Muscle layer of colon (tissue), 2 donors: ENCODE measurements around the gene ZC3H18.

Experiments used
- H3K27ac ChIP-seq: one replicate; pipeline ENCODE4 v1.7.0; 2013; ENCODE audit warnings: low read depth, mild to moderate bottlenecking, low read length, moderate library complexity
- H3K27me3 ChIP-seq, 2 donors: one replicate each; pipeline ENCODE4 v1.7.0; 2013; ENCODE audit warnings: low read length in 2 of 2, mild to moderate bottlenecking in 2 of 2; ENCODE audit not compliant: insufficient read depth in 2 of 2, control insufficient read depth in 1 of 2
- H3K36me3 ChIP-seq: one replicate; pipeline ENCODE4 v1.7.0; 2013; ENCODE audit warnings: mild to moderate bottlenecking, low read length; ENCODE audit not compliant: insufficient read depth
- H3K4me1 ChIP-seq: one replicate; pipeline ENCODE4 v1.7.0; 2013; ENCODE audit warnings: mild to moderate bottlenecking, low read length; ENCODE audit not compliant: insufficient read depth
- H3K4me3 ChIP-seq, 2 donors: one replicate each; pipeline ENCODE4 v1.7.0; 2013; ENCODE audit warnings: low read length in 2 of 2, low read depth in 1 of 2, mild to moderate bottlenecking in 1 of 2, moderate library complexity in 1 of 2
- H3K9ac ChIP-seq: one replicate; pipeline ENCODE4 v1.7.0; 2013; ENCODE audit warnings: low read length
- H3K9me3 ChIP-seq: one replicate; pipeline ENCODE4 v1.7.0; 2013; ENCODE audit warnings: mild to moderate bottlenecking, low read length
- donor health status: abdominal sarcoma.
- donor health status: Adenocarcinoma of cecum.

Gene ZC3H18

GRCh38 chr16:88672776-88673175, 102.6 kb downstream of the ZC3H18 start:
- no peaks in the 10 kb centered on the region for H3K4me1 ChIP-seq
- H3K36me3 ChIP-seq: no peaks in the 10 kb centered on the region
- no peak overlapping the region for H3K27ac ChIP-seq
- H3K9me3 ChIP-seq: no peaks in the 10 kb centered on the region
- H3K9ac ChIP-seq: no peak overlapping the region
- H3K27me3 ChIP-seq: no peaks in the 10 kb centered on the region
- H3K4me3 ChIP-seq: no peak overlapping the region

DNA sequence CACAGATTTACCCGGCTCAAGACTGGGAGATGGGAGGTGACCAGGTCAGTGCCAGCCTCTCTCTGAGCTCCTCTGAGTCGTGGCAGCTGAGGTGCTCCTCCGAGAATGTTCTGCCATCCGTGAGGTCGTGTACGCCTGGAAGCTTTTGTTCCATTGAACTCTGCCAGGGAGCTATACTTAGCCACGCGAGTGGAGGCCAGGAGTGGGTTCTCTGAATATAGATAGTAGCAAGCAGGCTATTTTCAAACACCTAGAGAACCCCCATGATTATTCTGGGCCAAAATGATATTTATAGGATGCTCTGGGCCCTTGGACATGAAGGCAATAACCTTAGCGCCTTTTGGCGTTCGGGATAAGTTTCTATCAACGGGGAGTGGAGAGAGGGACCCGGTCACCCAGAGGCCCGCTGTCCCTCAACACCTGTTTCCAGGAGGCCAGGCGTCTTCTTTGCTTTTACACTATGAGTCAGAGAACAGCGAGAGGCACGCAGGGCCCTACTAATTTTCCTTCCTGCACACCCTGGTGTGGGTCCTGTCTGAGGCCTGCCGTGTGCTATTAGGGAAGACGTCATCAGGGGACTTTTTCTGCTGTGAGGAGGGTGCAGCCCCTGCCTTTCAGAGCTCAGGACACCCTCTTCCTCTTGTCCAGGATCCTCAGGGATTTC, 103.6 kb downstream of the ZC3H18 start:
- H3K27me3 ChIP-seq: peaks cover 0 to 9% of the 10 kb centered on the region in 2 donors
- no peaks in the 10 kb centered on the region for H3K36me3 ChIP-seq
- H3K4me3 ChIP-seq: no peak overlapping the region
- H3K4me1 ChIP-seq: no peaks in the 10 kb centered on the region
- no peaks in the 10 kb centered on the region for H3K9me3 ChIP-seq
- no peak overlapping the region for H3K27ac ChIP-seq
- H3K9ac ChIP-seq: no peak overlapping the region

- no peak overlapping the region for H3K27ac ChIP-seq
- H3K4me1 ChIP-seq: no peaks in the 10 kb centered on the region
- no peaks in the 10 kb centered on the region for H3K9me3 ChIP-seq
- peaks cover 0 to 22% of the 10 kb centered on the region in 2 donors for H3K27me3 ChIP-seq
- no peaks in the 10 kb centered on the region for H3K36me3 ChIP-seq
- H3K9ac ChIP-seq: no peak overlapping the region
- no peak overlapping the region for H3K4me3 ChIP-seq
Observed at GRCh38 chr16:88676502-88677242, 106.5 kb downstream of the ZC3H18 start.

DNA sequence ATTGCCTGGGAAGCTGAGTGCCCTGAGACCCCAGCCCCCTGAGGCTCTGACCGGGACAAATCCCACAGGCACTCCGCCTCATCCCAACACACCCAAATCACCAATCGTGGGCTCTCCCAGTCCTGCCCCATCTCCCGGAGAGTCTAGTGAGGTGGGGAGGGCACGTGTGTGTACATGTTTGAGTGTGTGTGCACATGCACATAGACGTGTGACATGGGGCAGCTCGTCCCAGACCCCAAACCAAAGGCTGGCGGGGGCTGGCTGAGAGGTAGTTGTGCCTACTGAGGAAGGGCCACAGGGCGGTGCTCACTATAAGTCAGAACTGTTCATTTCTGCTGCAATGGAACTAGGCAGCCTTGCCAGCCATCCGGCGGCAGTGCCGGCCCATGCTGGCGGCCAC, 107.5 kb downstream of the ZC3H18 start:
- H3K4me1 ChIP-seq: no peaks in the 10 kb centered on the region
- no peak overlapping the region for H3K9ac ChIP-seq
- H3K36me3 ChIP-seq: no peaks in the 10 kb centered on the region
- H3K9me3 ChIP-seq: no peaks in the 10 kb centered on the region
- peaks cover 0 to 23% of the 10 kb centered on the region in 2 donors for H3K27me3 ChIP-seq
- H3K4me3 ChIP-seq: no peak overlapping the region
- no peak overlapping the region for H3K27ac ChIP-seq

DNA sequence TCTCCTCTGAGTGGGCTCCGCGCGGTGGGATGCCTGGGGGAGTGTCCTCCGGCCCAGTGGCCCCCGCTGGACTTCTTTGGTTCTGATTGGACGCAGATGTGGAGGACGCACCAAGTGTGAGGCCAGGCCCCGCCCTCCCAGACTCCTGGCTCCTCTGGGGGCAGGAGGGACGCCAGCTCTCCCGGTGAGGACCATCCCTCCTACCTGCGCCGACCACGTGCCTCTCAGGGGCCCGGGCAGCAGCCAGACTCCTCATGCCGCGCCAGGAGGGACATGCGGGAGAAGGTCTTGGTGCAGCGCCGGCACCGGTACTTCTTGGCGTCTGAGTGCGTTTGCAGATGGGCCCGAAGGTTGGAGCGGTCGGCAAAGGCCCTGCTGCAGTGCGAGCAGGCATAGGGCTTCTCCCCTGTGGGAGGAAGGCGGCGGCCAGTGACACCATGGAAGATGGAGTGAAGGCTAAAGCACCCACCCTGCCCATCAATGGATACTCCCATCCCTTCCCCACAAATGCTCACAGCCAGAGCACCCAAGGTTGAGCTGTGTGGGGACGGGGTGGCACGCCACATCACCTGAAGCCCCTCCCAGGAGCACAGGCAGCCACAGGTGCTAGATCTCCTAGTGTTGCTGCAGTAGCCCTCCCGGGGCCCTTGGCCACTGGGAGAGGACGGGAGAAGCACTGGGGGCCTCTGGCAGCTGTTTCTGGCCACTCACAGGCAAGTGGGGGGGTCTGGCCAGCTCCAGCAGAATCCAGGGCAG, 108.2 kb downstream of the ZC3H18 start:
- H3K4me1 ChIP-seq: no peaks in the 10 kb centered on the region
- H3K27ac ChIP-seq: no peak overlapping the region
- H3K9me3 ChIP-seq: no peaks in the 10 kb centered on the region
- no peak overlapping the region for H3K9ac ChIP-seq
- H3K4me3 ChIP-seq: no peak overlapping the region
- peaks cover 0 to 23% of the 10 kb centered on the region in 2 donors for H3K27me3 ChIP-seq
- no peaks in the 10 kb centered on the region for H3K36me3 ChIP-seq

- Histone ChIP-seq H3K4me1 (no peaks in the 10 kb centered on the region), H3K27me3 (peaks cover 17 to 42% of the 10 kb centered on the region in 2 donors), H3K4me3 (no peak overlapping the region), H3K9ac (no peak overlapping the region), H3K36me3 (no peaks in the 10 kb centered on the region), H3K27ac (no peak overlapping the region), H3K9me3 (no peaks in the 10 kb centered on the region)
Observed at GRCh38 chr16:88680554-88681083, 110.4 kb downstream of the ZC3H18 start.

- no peaks in the 10 kb centered on the region for H3K9me3 ChIP-seq
- H3K27me3 ChIP-seq: peaks cover 22 to 48% of the 10 kb centered on the region in 2 donors
- no peak overlapping the region for H3K4me3 ChIP-seq
- no peaks in the 10 kb centered on the region for H3K36me3 ChIP-seq
- H3K27ac ChIP-seq: no peak overlapping the region
- no peaks in the 10 kb centered on the region for H3K4me1 ChIP-seq
- no peak overlapping the region for H3K9ac ChIP-seq
Observed at GRCh38 chr16:88681084-88681680, 111.0 kb downstream of the ZC3H18 start.
